Glomerular endothelial cell (primary cell): ENCODE results near the gene SLC39A10. TPM values are rescaled to one million over a fixed set of nuclear protein-coding genes. Genes with fewer than 3 reads are reported as not detected.
"Not testable (repeated sequence)": the region's sequence is repeated elsewhere in the genome, so short reads cannot be mapped to it uniquely, and the experiment has no call there.

ENCODE experiments used
- DNase-seq: peaks from one replicate; pipeline ENCODE4 v3.0.0-alpha.2; 2011; ENCODE audit warnings: low read depth, low spot score; ENCODE audit errors: extremely low read depth
- total RNA-seq: library from RNA; depleted of rRNA; stranded (reverse); fragments of >200 nt; gene quantifications from 2 replicates; pipeline ENCODE4 v1.2.3, GENCODE V29; 2015

The SLC39A10 gene
- total RNA-seq, 1 donor from 2014 or later = 45.3 TPM

DNA sequence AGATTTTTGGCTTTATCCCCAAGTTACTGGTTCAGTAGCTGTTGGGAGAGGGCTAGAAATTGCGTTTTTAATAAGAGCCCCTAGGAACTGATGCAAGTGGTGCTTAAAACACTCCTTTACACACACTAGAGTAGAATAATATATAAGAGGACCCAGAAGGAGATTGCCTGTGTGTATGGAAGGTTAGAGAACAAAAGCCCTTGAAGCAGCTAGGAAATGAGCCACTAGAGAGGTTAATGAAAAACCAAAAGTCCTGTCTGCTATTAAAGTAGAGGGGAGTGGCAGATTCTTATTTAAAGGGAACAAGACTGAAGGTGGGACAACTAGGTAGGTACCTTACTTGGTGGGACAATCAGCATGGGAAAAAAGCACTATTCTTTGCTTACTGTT is 14.4 kb upstream of the SLC39A10 start:
- DNase-seq = no peak

DNA sequence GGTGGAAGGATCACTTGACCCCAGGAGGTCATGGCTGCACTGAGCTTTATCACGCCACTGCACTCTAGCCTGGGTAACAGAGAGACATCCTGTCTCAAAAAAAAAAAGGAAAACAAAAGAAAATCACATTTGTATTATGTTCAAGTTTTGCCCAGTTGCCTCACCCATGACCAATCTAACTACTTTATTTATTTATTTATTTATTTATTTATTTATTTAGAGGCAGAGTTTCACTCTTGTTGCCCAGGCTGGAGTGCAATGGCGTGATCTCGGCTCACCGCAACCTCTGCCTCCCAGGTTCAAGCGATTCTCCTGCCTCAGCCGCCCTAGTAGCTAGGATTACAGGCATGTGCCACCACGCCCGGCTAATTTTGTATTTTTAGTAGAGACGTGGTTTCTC is 12.3 kb upstream of the SLC39A10 start:
- not testable (repeated sequence) for DNase-seq

DNA sequence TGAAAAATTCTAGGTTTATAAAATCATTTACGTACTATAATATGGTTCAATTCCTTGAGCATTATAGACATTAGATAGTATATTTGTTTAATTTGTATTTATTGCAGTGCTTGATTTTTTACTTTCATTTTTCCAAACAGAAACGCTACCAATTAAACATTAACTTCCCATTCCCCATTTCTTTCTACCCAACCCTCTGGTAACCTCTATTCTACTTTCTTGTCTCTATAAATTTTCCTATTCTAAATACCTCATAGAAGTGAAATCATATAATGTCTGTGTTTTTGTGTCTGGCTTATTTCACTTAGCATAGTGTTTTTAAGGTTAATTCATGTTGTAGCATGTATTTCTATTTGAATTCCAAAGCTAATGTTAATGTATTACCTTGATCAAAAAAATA is 11.6 kb upstream of the SLC39A10 start:
- no peak for DNase-seq

DNA sequence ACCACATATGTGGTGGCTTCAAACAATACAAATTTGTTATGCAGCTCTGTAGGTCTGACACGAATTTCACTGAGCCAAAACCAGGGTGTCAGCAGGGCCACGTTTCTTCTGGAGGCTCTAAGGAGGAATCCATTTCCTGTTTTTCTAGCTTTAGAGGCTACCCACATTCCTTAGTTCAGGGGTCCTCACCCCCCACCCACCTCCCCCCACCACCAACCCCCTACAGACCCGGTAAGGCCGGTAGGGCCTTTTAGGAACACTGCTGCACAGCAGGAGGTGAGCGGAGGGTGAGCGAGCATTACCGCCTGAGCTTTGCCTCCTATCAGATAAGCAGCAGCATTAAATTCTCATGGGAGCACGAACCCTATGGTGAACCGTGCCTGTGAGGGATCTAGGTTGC is 10.6 kb upstream of the SLC39A10 start:
- DNase-seq = no peak

DNA sequence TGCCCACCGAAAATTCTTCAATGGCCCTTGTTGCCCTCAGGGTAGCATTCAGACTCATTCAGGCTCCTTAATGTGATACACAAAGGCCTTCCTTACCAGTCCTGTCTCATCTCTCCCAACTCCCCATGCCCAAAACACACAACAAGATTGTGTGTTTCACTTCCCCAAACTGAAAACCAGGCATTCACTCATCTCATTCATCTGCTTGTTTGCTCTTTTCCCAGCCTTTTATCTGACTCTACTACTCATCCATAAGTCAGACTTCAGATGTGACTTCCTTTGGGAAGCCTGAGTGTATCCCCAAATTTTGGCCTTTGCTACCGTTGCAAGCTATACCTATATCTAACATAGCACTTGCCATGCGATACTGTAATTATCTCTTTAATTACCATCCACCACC is 9.7 kb upstream of the SLC39A10 start:
- DNase-seq = no peak

DNA sequence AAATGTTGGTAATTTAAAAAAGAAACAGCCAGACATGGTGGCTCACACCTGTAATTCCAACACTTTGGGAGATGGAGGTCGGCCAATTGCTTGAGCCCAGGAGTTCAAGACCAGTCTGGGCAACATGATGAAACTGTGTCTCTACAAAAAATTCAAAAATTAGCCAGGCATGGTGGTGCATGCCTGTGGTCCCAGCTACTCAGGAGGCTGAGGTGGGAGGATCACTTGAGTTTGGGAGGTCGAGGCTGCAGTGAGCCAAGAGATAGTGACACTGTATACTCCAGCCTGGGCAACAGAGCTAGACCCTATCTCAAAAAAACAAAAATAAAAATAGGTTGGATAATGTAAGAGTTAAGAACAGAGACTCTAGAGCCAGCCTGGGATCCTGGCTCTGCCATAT is 8.7 kb upstream of the SLC39A10 start:
- DNase-seq = not testable (repeated sequence)

DNA sequence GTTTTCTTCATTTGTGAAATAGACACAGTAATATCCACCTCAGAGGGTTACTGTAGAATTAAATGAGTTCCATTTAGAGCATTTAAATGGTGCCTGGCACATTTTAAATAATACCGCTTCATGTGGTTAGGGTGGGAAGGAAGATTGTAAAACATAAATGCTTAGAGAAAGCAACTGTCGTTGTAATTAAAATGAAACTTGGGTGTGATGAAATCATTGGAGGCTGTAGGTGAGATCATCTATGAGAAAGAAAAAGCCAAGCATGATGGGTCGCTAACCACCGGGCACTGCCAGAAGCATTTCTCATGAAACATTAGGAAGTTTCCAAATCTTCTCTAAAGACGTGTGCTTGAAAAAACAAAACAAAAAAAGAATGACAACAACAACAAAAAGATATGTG is 8.2 kb upstream of the SLC39A10 start:
- DNase-seq = no peak

DNA sequence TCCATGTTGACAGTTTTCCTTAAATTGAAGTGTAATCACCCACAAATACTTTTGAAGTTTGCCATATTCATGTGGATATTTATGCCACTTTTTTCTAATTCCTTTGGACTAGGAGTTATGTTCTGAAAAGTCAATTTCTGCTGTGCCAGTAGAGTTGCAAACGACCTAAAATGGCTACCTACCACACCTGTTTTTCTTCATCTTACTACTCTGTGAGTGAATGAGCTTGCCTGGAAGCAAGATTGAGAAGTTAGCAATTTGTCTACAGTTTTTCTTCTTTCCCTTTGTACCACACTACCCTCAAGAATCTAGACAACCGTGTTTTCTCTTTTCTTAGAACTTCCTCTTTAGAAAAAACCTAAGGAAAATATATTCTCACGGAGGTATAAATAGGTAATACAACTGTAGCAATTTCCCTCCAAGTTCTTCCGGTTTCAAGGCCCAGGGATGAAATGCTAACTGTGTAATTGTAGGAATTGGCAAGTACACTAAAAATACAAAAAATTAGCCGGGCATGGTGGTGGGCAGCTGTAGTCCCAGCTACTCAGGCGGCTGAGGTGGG is 7.3 kb upstream of the SLC39A10 start:
- no peak for DNase-seq

DNA sequence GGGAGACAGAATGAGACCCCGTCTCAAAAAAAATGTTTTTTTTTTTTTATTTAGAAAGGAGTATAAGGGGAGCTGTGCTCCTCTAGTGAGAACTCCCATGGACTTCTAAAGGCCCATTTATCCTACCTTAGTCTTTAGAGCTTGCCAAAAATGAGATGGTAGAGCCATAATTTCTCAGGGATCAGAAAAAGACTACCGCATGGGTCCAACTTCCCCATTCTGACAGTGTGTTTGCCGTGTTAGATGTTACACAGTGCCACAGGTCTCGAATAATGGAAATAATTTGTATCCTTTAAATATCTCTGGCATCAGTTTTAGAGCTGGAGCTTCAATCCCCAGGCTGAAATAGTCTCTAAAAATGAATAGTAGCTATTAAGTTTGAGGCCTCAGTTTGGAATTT is 6.0 kb upstream of the SLC39A10 start:
- no peak for DNase-seq

DNA sequence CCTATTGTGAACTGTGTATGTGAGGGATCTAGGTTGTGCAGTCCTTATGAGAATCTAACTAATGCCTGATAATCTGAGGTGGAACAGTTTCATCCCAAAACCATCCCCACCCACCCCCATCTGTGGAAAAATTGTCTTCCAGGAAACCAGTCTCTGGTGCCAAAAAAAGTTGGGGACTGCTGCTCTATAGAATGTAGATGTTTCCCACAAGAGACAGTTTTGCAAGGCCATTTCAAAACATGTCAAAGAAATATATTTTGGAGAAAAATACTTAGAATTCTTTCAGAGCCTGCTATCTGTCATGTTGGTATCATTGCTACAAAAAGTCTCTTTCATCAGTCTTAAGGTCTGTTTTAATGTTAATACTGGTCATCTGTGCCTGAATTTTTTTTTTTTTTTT is 4.1 kb upstream of the SLC39A10 start:
- no peak for DNase-seq

DNA sequence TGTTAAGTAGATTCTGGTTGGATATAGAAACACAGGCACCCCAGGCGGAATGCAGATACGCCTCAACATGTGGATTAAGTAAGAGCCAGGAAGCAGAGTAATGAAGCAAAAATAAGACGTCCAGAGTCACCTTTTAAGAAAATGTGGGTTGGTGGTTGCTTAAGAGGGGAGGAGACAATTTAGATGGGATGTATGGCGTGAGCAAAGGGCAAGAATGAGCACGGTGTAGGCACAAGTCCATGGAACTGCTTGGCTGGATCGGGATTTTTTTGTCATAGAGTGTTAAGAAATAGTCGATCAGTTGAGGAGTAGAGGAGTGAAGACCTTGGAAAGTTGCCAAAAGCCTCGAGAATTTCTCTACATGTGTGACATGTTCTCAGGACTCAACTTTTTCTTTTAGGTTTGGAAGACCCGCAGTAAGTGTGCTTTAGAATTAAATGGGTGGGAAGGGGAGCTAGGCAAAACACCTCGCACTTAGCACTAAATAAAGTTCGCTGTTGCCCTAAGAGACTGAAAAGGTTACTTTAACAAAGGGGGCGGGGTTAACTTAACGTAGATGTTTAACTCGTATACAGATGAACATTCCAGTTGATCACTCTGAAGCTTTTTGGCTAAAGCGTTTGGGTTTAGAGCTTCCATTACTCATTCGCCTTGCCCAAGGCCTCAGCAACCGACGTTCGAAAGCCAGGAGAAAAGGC is 716 bp upstream of the SLC39A10 start:
- no peak for DNase-seq

DNA sequence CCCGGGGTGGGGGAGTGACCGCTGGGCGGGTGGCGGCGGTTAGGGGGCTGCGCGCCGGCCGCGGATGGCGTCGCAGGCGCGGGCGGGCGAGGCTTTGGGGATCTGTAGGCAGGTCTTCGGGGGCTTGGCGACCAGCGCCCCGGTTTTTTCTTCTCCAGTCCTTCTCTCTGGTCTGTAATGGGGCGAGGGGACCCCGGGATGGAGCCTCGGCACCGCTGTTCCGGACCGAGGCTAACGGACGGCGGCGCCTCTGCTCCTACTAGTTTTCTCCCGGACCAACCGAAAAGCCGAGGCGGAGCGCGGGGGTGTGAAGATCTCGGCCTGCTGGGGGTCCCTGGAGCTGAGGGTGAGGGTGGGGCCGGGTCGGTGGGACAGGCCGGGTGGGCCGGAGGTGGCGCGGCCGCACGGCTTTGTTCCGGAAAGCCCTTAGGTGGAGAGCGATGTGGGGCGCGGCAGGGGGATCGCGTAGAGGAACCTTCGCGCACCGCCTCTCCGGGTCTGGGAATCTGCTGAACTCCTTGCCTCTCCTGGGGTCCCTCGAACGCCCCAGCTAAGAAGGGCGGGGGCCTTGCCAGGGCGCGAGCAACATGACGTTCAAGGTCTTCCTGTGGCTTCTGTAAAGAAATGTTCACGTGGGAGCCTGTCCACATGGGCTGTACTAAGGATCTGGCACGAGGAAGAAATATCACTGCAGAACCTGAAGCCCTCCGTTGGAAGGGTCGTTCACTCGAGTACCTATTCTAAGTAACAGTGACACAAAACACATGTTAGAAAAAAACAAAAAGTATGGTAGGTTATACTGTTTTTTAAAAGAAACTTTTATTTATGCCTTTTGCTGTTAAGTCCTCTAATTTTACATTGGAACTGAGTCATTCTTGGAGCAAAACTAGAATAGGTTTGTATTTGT is 861 bp downstream of the SLC39A10 start:
- DNase-seq = peak; percentile 57

DNA sequence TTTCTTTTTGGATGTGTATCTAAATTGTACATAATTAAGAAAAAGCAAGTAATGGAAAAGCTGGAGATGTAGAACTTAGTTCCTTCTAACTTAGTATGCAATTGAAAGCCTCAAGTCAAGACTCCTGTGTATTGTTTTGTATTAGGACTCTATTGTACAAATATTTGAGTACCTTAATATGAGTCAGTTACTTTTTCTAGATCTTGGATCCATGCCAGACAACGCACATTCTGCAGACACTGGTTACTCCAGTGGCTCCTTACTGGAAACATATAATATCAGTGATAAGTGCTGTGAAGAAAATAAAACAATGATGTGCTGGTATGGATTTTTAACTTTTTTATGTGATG is 1.5 kb downstream of the SLC39A10 start:
- DNase-seq = peak; percentile 80

DNA sequence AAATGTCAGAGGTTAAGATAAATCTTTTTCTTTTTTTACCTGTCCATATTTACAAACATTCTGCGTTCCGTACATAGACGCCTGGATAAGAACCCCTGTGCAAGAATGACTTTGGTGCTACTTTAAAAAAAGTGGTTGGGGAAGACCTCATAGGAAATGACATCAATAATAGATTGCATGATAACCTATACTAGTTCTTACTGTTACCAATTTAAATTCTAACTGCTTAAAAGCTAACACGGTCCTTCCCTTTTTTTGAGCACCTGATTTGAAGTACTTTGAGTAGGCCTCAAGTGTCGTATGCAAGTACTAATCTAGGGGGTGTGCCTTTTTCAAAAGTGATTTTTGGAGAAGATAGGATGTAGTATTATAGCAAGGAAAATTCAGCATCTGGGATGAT is 2.1 kb downstream of the SLC39A10 start:
- DNase-seq = no peak

DNA sequence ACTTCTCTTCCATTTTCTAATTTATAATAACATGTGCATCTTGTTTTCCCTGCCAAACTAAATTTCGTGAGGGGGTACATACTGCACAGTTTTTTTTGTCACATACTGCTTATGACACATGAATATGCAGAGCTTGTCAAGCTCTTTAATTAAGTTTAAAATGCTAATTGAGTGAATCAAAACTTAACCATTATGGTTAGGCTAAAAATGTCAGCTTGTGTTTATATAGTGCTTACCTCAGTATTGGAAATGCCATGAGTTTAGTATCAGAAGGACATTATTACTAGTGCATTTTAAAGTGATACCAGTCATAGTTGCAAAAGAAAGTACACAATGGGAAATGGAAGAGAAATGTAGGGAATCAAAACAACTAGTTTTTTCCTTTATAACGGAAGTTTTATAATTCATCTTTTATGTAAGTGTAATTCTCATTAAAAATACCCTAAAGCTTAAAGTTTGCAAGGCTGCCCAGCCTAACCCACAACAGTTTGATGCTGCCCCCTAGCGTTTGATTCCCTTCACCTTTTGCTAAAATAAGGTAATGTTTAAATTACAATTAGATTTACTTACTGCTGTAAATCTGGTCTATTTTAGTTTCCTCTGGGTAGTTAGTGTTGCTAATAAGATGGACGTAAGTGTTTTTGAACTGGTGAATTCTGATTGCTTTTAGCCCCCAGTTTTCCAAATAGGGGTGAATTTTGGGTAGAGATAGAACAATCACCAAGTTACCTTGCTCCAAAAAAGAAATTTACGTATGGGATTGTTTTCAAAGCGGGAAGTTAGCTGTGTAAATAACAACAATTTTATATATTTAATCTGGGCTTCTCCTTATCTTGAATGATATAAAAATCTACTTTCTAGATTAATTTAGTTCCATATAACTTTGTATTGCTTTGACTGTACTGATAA is 3.2 kb downstream of the SLC39A10 start:
- peak; percentile 51 for DNase-seq

DNA sequence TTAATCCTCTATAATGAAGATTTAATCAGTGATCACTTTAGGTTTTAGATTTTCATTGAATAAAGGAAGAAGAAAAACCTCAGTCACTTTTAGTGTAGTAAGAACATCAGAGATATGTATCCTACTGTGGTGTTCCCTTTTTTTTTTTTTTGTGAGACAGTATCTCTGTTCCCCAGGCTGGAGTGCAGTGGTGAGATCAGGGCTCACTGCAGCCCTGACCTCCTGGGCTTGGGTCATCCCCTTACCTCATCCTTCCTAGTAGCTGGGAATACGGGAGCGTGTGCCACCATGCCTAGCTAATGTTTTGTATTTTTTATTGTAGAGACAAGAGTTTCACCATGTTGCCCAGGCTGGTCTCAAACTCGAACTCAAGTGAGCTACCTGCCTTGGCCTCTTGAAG is 5.1 kb downstream of the SLC39A10 start:
- no peak for DNase-seq

DNA sequence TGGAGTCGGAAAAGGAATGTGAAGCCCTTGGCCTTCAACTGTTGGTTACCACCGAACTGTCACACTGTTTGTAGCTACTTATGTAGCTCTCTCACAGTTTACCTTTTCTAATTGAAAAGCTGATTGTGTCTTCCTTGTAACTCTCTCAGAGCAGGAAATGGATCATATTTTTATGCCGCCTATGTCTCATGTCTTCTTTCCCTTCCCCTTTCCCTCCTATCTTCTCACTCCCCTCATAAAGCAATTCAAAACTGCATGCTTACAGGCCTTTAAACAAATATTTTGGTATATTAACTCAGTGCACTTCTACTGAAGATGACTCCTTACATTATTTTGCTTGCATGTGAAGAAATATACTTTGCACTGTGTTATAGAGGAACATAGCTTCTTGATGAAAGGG is 6.0 kb downstream of the SLC39A10 start:
- no peak for DNase-seq

DNA sequence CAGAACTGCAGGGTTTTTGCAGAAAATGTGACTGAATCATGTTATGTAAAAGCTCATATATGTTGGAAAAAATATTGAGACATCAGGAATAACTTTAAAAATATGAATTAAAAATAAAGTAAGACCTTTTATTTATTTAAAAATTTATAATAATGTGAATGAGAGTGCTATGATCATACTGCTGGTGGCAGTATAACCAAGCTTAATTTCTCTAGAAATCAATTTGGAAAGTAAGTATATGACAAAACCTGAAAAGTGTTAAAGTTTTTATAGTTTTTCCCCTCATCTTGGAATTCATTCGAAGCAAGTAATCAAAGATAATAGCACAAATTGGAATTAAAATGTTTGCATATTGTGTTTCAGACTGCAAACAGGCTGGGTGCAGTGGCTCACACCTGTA is 7.5 kb downstream of the SLC39A10 start:
- no peak for DNase-seq

DNA sequence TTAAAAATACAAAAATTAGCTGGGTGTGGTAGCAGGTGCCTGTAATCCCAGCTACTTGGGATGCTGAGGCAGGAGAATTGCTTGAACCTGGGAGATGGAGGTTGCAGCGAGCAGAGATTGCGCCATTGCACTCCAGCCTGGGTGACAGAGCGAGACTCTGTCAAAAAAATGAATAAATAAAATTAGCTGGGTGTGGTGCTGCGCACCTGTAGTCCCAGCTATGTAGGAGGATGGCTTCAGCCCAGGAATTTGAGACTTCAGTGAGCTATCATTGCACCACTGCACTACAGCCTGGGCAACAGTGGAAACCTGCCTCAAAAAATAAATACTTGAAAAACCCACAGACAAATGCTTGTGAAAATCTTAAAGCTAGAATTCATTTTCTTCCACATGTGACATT is 8.1 kb downstream of the SLC39A10 start:
- not testable (repeated sequence) for DNase-seq

DNA sequence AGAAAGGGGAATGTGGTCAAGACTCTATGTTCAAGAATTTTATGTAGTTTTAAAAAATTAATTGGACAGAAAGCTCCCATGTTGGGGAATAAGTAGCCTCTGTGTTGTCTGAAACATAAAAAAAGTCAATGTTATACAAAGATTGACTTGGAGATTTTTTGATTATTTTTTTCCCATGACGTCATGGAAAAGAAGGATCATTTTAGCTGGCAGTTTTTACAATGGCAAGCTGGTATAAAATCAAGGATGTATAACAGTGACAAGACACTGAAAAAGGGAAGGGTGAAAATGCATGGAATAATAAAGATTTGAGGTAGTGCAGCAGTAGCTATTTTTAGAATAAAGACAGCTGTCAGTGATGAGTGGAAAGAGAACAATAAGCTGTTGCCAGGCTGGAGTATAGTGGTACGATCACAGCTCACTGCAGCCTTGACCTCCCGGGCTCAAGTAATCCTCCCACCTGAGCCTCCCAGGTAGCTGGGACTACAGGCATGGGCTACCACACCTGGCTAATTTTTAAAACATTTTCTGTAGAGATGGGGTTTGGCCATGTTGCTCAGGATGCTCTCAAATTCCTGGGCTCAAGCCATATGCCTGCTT is 9.2 kb downstream of the SLC39A10 start:
- DNase-seq = no peak

DNA sequence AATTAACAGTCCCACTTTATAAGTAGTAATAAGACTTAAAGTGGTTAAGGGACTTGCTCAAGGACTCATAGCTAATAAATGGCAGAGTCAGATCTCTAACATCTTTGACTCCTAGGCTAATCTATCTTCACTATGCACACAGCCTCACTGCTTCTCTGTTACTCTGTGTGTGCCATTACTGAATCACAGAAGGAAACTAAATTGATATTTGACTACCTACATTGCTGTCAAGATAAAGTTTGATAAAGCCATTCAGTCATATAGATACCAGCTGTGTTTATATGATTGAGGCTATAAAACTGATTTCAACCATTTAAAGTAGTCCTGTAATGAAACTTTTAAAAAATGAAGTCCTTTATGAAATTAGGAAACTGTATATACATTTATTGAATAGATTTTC is 10.9 kb downstream of the SLC39A10 start:
- DNase-seq = no peak
